OCI-LY1 (cell line): Measurements from ENCODE around the gene ZNF384.

ENCODE experiments used
- H2AFZ ChIP-seq: fragments of 200-600 bp; sonication (generic), shearing (Covaris generic); 2 replicates; pipeline ENCODE4 v1.6.0; 2014; ENCODE audit warnings: antibody characterized with exemption, mild to moderate bottlenecking, low read length
- H3F3A ChIP-seq: fragments of 200-600 bp; sonication (generic), shearing (Covaris generic); 2 replicates; pipeline ENCODE4 v1.6.0; 2014; ENCODE audit warnings: mild to moderate bottlenecking, antibody characterized with exemption, low read length, moderate library complexity; ENCODE audit not compliant: insufficient read depth
- H3K27ac ChIP-seq: fragments of 200-600 bp; sonication (generic); 2 replicates; pipeline ENCODE4 v1.5.1; 2014; ENCODE audit warnings: low read length, mixed run types, mild to moderate bottlenecking, low read depth; ENCODE audit not compliant: poor library complexity, severe bottlenecking
- H3K27me3 ChIP-seq: fragments of 200-600 bp; sonication (generic); 2 replicates; pipeline ENCODE4 v1.6.0; 2014; ENCODE audit warnings: antibody characterized with exemption, mild to moderate bottlenecking, low read length, moderate library complexity; ENCODE audit not compliant: insufficient read depth
- H3K36me3 ChIP-seq: fragments of 200-600 bp; sonication (generic); 2 replicates; pipeline ENCODE4 v1.6.1; 2014; ENCODE audit warnings: mild to moderate bottlenecking, antibody characterized with exemption, low read length, moderate library complexity, mixed read lengths; ENCODE audit not compliant: insufficient read depth
- H3K4me1 ChIP-seq: fragments of 200-600 bp; sonication (generic); 2 replicates; pipeline ENCODE4 v1.5.1; 2014; ENCODE audit warnings: mild to moderate bottlenecking, low read length, moderate library complexity; ENCODE audit not compliant: insufficient read depth, severe bottlenecking
- H3K4me2 ChIP-seq: fragments of 200-600 bp; sonication (generic), shearing (Covaris generic); 2 replicates; pipeline ENCODE4 v1.6.1; 2014; ENCODE audit warnings: low read length
- H3K4me3 ChIP-seq: fragments of 200-600 bp; sonication (generic); 2 replicates; pipeline ENCODE4 v1.5.1; 2014; ENCODE audit warnings: low read length, low read depth, mild to moderate bottlenecking, mixed read lengths; ENCODE audit not compliant: poor library complexity, severe bottlenecking
- H3K79me2 ChIP-seq: fragments of 200-600 bp; shearing (Covaris generic); 2 replicates; pipeline ENCODE4 v1.6.1; 2016; ENCODE audit warnings: mixed run types, low read length, mixed read lengths; ENCODE audit not compliant: insufficient read depth
- H3K9ac ChIP-seq: fragments of 200-600 bp; sonication (generic), shearing (Covaris generic); 2 replicates; pipeline ENCODE4 v1.6.1; 2014; ENCODE audit warnings: mild to moderate bottlenecking, low read length, mixed read lengths
- H3K9me2 ChIP-seq: fragments of 200-600 bp; sonication (generic), shearing (Covaris generic); 2 replicates; pipeline ENCODE4 v1.6.1; 2014; ENCODE audit warnings: low read depth, mild to moderate bottlenecking, low read length, mixed read lengths
- H3K9me3 ChIP-seq: fragments of 200-600 bp; shearing (Covaris generic); 2 replicates; pipeline ENCODE4 v1.6.1; 2014; ENCODE audit warnings: low read length, mixed read lengths
- H4K20me1 ChIP-seq: fragments of 200-600 bp; sonication (generic), shearing (Covaris generic); 2 replicates; pipeline ENCODE4 v1.6.0; 2016; ENCODE audit warnings: mild to moderate bottlenecking, low read length; ENCODE audit not compliant: insufficient read depth
- EZH2 ChIP-seq: fragments of 200-600 bp; sonication (generic), shearing (Covaris generic); IDR thresholded peaks from 2 replicates; pipeline ENCODE4 v1.8.0; 2017; ENCODE audit warnings: borderline replicate concordance, mixed run types, mild to moderate bottlenecking, antibody characterized with exemption, low read length, moderate library complexity, mixed read lengths
- TF ChIP-seq, protein P1 (sequence below): fragments of 200-600 bp; sonication (generic), shearing (Covaris generic); IDR thresholded peaks from 2 replicates; pipeline ENCODE4 v1.5.1; 2017; ENCODE audit warnings: mild to moderate bottlenecking, antibody characterized with exemption, low read length, moderate library complexity, mixed read lengths

Gene ZNF384

DNA sequence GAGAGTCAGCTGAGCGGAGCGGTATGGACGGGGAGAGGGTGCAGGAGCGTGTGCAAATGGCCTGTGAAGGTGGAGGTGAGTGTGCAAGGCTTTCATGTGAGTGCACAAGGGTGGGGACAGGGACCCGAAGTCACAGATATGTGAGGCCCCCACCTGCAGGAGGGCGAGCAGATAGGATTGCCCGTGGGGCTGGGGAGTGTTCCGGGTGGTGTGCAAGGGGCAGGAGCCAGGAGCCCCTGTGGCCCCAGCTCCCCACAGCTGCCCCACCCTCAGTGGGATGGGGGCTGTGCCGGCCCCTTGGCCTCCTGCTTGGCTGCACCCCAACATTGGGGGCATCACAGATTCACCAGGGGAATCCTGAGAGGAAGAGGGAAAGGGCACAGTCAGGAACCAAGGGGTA lies 5.5 kb upstream of the ZNF384 start:
- Histone ChIP-seq H3K4me1 (peaks cover 51% of the 10 kb centered on the region), H4K20me1 (no peaks in the 10 kb centered on the region), H3K27me3 (0 out of 2 replicates have a peak, but pooled peaks cover 4% of the 10 kb centered on the region), H3K36me3 (peaks cover 4% of the 10 kb centered on the region; the same call in 1 of the 2 replicates), H3F3A (no peaks in the 10 kb centered on the region), H3K4me3 (no peak overlapping the region), H3K27ac (no peak overlapping the region), H3K79me2 (peaks cover 7% of the 10 kb centered on the region; the same call in 1 of the 2 replicates), H2AFZ (no peak overlapping the region), H3K9ac (no peak overlapping the region), H3K4me2 (no peak overlapping the region), H3K9me3 (no peaks in the 10 kb centered on the region), H3K9me2 (no peaks in the 10 kb centered on the region)
- TF ChIP-seq, protein P1, sequence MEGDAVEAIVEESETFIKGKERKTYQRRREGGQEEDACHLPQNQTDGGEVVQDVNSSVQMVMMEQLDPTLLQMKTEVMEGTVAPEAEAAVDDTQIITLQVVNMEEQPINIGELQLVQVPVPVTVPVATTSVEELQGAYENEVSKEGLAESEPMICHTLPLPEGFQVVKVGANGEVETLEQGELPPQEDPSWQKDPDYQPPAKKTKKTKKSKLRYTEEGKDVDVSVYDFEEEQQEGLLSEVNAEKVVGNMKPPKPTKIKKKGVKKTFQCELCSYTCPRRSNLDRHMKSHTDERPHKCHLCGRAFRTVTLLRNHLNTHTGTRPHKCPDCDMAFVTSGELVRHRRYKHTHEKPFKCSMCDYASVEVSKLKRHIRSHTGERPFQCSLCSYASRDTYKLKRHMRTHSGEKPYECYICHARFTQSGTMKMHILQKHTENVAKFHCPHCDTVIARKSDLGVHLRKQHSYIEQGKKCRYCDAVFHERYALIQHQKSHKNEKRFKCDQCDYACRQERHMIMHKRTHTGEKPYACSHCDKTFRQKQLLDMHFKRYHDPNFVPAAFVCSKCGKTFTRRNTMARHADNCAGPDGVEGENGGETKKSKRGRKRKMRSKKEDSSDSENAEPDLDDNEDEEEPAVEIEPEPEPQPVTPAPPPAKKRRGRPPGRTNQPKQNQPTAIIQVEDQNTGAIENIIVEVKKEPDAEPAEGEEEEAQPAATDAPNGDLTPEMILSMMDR: no peak
- TF ChIP-seq EZH2: no peak

DNA sequence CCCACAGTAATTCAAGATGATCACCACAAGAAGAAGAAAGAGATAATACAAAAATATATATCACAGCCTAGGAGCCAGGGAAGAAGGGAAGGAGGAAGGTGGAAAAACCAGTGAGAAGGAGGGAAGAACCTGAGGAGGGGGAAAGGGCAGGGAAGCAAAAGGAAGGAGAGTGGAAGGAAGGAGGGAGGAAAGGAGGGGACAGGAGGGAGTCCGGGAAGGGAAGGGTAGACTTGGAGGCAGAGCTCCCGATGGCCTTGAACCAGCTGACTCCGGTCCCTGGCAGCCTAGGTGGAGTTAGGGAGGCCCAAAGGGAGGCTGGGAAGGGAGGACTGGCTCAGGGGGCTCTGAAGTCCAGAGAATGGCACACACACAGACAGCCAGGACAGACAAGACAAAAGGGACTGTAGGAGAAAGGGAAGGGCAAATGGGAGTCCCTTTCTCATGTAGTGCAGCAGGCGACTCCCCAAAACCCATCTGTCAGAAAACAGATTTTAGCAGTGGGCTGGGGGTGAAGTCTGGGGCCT lies 4.7 kb upstream of the ZNF384 start:
- Histone ChIP-seq H3K9me2 (no peaks in the 10 kb centered on the region), H3F3A (no peaks in the 10 kb centered on the region), H3K36me3 (peaks cover 4% of the 10 kb centered on the region; the same call in 1 of the 2 replicates), H3K4me3 (no peak overlapping the region), H3K9me3 (no peaks in the 10 kb centered on the region), H3K4me1 (peaks cover 51% of the 10 kb centered on the region), H3K79me2 (peaks cover 8% of the 10 kb centered on the region), H4K20me1 (no peaks in the 10 kb centered on the region), H3K9ac (no peak overlapping the region), H3K27ac (no peak overlapping the region), H3K27me3 (no peaks in the 10 kb centered on the region), H2AFZ (no peak overlapping the region), H3K4me2 (no peak overlapping the region)
- no peak for TF ChIP-seq EZH2
- TF ChIP-seq, protein P1: no peak

DNA sequence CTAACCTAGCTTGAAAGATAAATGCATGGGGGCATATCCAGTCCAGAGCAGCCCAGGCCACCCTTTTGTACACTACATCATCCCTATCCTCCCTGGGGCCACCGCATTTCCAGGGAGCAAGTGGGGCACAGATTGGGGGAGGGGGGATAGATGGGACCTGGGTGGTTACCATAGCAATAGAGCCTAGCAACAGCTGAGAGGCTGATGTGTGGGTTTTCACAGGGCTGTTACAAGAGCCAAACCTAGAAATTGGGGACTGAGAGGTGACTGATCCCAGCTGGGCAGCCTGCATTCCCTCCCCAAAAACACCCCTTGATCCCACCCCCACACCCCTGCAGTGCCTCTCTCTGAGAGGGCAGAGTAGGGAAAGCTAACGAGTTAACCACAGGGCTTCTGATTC lies 3.7 kb upstream of the ZNF384 start:
- H3K9me3 ChIP-seq: no peaks in the 10 kb centered on the region
- H3K27ac ChIP-seq: no peak overlapping the region
- no peaks in the 10 kb centered on the region for H3K9me2 ChIP-seq
- H2AFZ ChIP-seq: no peak overlapping the region
- no peak for TF ChIP-seq EZH2
- TF ChIP-seq, protein P1: no peak
- H3K4me1 ChIP-seq: peaks cover 55% of the 10 kb centered on the region
- H3K4me2 ChIP-seq: no peak overlapping the region
- H3K36me3 ChIP-seq: peaks cover 4% of the 10 kb centered on the region; the same call in 1 of the 2 replicates
- no peaks in the 10 kb centered on the region for H3K27me3 ChIP-seq
- no peak overlapping the region for H3K4me3 ChIP-seq
- no peaks in the 10 kb centered on the region for H4K20me1 ChIP-seq
- no peaks in the 10 kb centered on the region; the same call in 1 of the 2 replicates for H3F3A ChIP-seq
- peaks cover 18% of the 10 kb centered on the region for H3K79me2 ChIP-seq
- no peak overlapping the region for H3K9ac ChIP-seq
